AG08396 (cell line): ENCODE data around the gene TSC1.
"Not testable (repeated sequence)": the region's sequence is repeated elsewhere in the genome, so short reads cannot be mapped to it uniquely, and the experiment has no call there.

Experiments
- DNase-seq: peaks from one replicate; pipeline ENCODE4 v3.0.0; 2012; ENCODE audit warnings: low spot score, mixed read lengths

Gene TSC1

GRCh38 chr9:132976571-132976970 lies 32.2 kb upstream of the TSC1 start:
- no peak for DNase-seq

GRCh38 chr9:132975961-132976360 lies 31.5 kb upstream of the TSC1 start:
- DNase-seq, result no peak

DNA sequence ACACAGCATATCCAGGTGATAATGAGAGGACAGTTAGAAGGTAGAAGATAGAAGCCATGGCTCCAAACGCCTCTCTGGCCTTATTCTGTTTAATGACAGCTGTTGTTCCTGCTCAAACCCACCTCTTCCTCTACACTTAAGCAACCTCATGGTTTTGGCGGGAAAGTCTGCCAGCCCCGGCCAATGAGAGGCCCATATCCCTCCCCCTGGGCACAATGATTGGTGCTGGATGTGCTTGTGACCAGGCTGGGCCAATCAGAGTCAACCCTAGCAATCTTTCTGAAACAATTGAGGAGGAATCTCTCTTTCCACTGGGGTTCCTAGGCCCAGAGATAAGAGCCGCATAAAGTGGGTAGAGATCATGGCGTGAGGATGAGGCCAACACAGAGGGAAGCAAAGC lies 29.3 kb upstream of the TSC1 start:
- DNase-seq, result peak; percentile 59

- DNase-seq, result no peak
Measured at GRCh38 chr9:132973166-132973565, 28.8 kb upstream of the TSC1 start.

GRCh38 chr9:132970324-132971062 lies 26.1 kb upstream of the TSC1 start:
- DNase-seq, result no peak

GRCh38 chr9:132969783-132970182 lies 25.4 kb upstream of the TSC1 start:
- DNase-seq, result no peak

GRCh38 chr9:132967908-132968307 lies 23.5 kb upstream of the TSC1 start:
- not testable (repeated sequence) for DNase-seq

- DNase-seq, result no peak
Measured at GRCh38 chr9:132965478-132965877, 21.1 kb upstream of the TSC1 start.

- no peak for DNase-seq
Measured at GRCh38 chr9:132961002-132961401, 16.6 kb upstream of the TSC1 start.

- no peak for DNase-seq
Measured at GRCh38 chr9:132957805-132958204, 13.4 kb upstream of the TSC1 start.

GRCh38 chr9:132955768-132956167 lies 11.4 kb upstream of the TSC1 start:
- DNase-seq, result no peak

DNA sequence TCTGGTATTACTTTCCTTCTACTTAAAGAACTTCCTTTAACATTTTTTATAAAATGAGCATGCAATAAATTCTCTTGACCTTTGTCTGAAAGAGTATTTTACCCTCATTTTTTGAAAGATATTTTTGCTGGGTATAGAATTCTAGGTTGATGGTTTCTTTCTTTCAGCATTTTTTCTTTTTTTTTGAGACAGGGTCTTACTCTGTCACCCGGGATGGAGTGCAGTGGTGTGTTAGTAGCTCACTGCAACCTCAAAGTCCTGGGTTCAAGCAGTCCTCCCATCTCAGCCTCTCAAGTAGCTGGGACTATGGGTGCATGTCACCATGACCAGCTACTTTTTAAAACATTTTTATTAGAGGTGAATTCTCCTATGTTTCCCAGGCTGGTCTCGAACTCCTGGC lies 10.7 kb upstream of the TSC1 start:
- DNase-seq, result no peak

GRCh38 chr9:132949709-132950108 lies 5.3 kb upstream of the TSC1 start:
- DNase-seq, result no peak

GRCh38 chr9:132948482-132949050 lies 4.2 kb upstream of the TSC1 start:
- DNase-seq, result no peak

- no peak for DNase-seq
Measured at GRCh38 chr9:132947756-132948155, 3.3 kb upstream of the TSC1 start.

DNA sequence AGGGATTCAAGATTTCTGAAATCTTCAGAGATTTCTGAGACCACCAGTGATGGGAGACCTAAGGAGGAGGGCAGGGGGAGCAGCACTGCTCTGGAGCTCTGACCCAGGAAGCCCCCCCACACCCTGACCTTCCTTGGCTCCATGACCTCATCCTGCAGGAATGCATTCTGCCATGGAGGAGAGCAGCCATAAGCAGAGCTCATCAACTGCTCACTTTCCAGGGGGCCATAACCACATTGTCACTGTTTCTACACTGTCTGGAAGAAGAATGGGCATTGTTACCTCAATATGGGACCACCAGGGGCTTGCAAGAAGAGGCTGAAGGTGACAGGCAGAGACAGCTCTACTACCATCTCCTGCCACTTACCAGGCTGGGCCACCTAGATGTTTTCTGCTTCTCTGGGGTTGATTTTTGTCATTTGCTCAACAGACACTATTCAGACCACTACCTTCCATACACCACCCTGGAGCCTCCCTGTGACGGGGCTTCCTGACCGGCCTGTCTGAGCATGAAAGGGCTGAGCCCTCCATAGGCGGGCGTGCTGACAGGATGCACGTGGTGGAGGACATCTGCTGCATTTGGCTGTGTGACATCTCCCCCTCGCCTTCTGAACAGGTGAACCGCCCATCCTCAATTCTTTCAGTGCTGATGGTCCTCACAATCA lies 2.3 kb upstream of the TSC1 start:
- peak; percentile 71 for DNase-seq

- DNase-seq, result no peak
Measured at GRCh38 chr9:132946211-132946610, 1.8 kb upstream of the TSC1 start.

DNA sequence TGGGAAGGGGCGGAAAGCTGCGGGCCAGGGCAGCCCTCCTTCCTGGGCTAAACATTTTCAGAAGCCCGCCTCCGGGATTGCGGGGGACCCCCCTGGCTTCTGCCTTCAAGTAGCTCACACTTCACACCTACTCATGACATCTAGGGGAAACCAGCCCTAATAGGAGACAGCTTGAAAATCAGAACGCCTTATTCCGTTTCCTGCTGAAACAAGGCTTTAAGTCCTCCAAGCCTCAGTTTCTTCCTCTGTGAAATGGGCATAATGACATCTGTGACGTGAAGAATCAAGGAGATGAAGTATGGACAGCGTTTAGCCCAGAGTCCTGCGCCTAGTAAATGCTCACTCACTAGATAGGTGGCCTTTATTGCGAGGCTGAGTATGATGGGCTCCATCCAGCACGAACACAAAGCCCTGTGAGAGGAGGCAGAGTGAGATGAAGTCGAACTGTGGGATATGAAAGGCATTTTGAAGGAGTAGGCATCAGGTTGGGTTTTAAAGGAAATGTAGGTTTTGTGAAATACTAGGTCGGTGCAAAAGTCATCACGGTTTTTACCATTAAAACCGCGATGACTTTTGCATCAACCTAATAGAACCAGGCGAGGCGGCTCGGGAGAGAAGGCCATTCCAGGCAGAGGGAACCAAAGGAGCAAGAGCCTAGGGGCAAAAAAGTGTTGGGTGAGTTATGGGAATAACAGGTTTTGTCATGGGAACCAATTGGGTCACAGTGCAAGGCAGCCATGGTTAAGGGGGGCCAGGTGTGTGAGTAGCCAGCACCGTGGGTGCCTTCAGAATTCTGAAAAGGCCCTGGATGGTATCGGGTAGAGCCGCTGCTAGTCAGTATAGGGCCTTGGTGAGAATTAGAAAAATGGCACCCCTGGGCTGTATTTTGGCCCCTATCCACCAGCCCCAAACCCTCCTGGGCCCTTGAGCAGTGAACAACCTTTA lies 1.0 kb upstream of the TSC1 start:
- DNase-seq, result no peak

DNA sequence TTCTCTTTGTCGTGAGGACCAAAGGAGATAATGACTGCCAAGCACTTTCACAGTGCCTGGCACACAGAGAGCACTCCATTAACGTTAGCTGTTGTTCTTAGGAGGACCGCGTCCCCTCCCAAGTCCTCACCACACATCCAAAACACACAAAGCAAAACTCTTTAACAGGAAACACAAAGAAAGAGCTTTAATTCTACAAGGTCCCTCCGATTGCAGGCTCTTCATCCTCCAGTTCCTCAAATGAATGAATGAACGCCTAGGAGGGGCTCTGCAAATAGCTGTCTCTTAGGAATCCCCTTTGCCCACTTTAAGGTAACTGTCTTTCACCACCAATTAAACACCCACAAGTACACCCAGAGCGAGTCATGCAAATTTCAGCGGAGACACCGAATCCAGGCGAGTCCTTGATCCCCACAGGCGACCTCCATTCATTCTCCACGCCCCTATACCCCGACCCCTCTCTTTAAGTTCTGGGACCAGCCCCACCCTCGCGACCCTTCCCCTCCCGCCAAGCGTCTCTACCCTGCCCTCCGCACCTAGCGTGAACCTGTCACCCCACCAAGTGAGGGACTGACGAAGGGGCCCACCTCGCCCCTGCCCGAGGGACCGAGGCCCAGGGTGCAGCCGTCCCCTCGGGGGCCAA lies 644 bp downstream of the TSC1 start:
- DNase-seq, result no peak

GRCh38 chr9:132942541-132943182 lies 1.8 kb downstream of the TSC1 start:
- DNase-seq, result no peak

GRCh38 chr9:132939169-132939568 lies 5.2 kb downstream of the TSC1 start:
- DNase-seq, result no peak
